GM23338 (cell line): ENCODE data around the gene GRID2.

Experiments
- CREB1 ChIP-seq: fragments of 250-450 bp; sonication (Bioruptor Pico); IDR thresholded peaks from 2 replicates; pipeline ENCODE4 v1.5.0; 2020; ENCODE audit warnings: low read depth, mild to moderate bottlenecking, moderate library complexity
- CTCF ChIP-seq, 2 experiments: fragments of 200-600 bp in 1 of 2; sonication (generic) in 1 of 2; conservative IDR thresholded peaks; 2 replicates each; pipeline versions ENCODE4 v1.5.1 to v1.6.1; 2016 to 2017; ENCODE audit warnings: antibody characterized with exemption in 2 of 2, low read depth in 2 of 2, mild to moderate bottlenecking in 2 of 2, moderate library complexity in 1 of 2
- ETS1 ChIP-seq: IDR thresholded peaks from 2 replicates; pipeline ENCODE4 v1.6.1; 2016; ENCODE audit warnings: antibody characterized with exemption
- EZH2 ChIP-seq: fragments of 200-600 bp; sonication (generic); IDR thresholded peaks from one replicate; pipeline ENCODE4 v1.8.0; 2017; ENCODE audit warnings: antibody characterized with exemption, mild to moderate bottlenecking, low read depth; ENCODE audit not compliant: unreplicated experiment
- EZH2phosphoT487 ChIP-seq: fragments of 200-600 bp; sonication (generic); IDR thresholded peaks from one replicate; pipeline ENCODE4 v1.8.1; 2018; ENCODE audit warnings: antibody characterized with exemption; ENCODE audit not compliant: unreplicated experiment
- NANOG ChIP-seq: IDR thresholded peaks from 2 replicates; pipeline ENCODE4 v1.6.1; 2016; ENCODE audit warnings: antibody characterized with exemption, borderline replicate concordance
- POLR2AphosphoS5 ChIP-seq: IDR thresholded peaks from 2 replicates; pipeline ENCODE4 v1.6.1; 2016; ENCODE audit warnings: antibody characterized with exemption, low read depth
- REST ChIP-seq: IDR thresholded peaks from one replicate; pipeline ENCODE4 v1.6.1; 2018; ENCODE audit warnings: antibody characterized with exemption; ENCODE audit not compliant: unreplicated experiment
- STAT1 ChIP-seq: IDR thresholded peaks from one replicate; pipeline ENCODE4 v1.6.1; 2016; ENCODE audit warnings: antibody characterized with exemption; ENCODE audit not compliant: unreplicated experiment
- ZNF331 ChIP-seq: fragments of 250-450 bp; sonication (Bioruptor Pico); IDR thresholded peaks from 2 replicates; pipeline ENCODE4 v1.5.0; 2020; ENCODE audit warnings: low read depth, mild to moderate bottlenecking, moderate library complexity

- TF ChIP-seq CTCF (conservative IDR thresholded peaks at IDR 0.05; ENCODE audit: low read depth in 2 of 2) (no peak), EZH2 (no peak), CREB1 (CRISPR knock-in tag) (no peak), ZNF331 (CRISPR knock-in tag) (no peak), STAT1 (no peak), ETS1 (no peak), EZH2phosphoT487 (no peak), POLR2AphosphoS5 (no peak), NANOG (no peak), REST (no peak)
Observed at GRCh38 chr4:93635943-93636342, 1332.2 kb downstream of the GRID2 start.
